Panc1 (cell line): Measurements from ENCODE around the gene LY86.

Experiments used
- CTCF ChIP-seq: fragments of 450-650 bp; IDR thresholded peaks from 2 replicates; pipeline ENCODE4 v1.5.1; 2017; ENCODE audit warnings: mild to moderate bottlenecking
- REST ChIP-seq, 2 experiments: IDR thresholded peaks; 2 replicates each; pipeline ENCODE4 v1.6.1; 2011 to 2012; ENCODE audit warnings: low read depth in 2 of 2, control low read depth in 1 of 2, low read length in 1 of 2, mild to moderate bottlenecking in 1 of 2, moderate library complexity in 1 of 2; ENCODE audit not compliant: insufficient read depth in 1 of 2

GRCh38 chr6:6564154-6564553 is 24.4 kb upstream of the LY86 start:
- TF ChIP-seq CTCF (no peak), REST (IDR thresholded peaks at IDR 0.05; ENCODE audit: insufficient read depth in 1 of 2, low read depth in 2 of 2, low read length in 1 of 2) (no peak)
